T-helper 2 cell treated with Interferon-gamma antibody and Interleukin-4, amounts not matched to agents 5 μg/mL and 100 μg/mL, for 36 hours (primary cell): ENCODE results near the gene SCML2.
"Not testable (repeated sequence)": the region's sequence is repeated elsewhere in the genome, so short reads cannot be mapped to it uniquely, and the experiment has no call there.

Experiments used
- DNase-seq: peaks from one replicate; pipeline ENCODE4 v3.0.0; 2021; ENCODE audit warnings: low spot score
- H3K27ac Mint-ChIP-seq: one replicate; pipeline ENCODE4 v1.8.0; 2021; ENCODE audit warnings: mild to moderate bottlenecking, mixed read lengths
- H3K27me3 Mint-ChIP-seq: one replicate; pipeline ENCODE4 v1.8.0; 2021; ENCODE audit warnings: low read depth, mixed read lengths
- H3K36me3 Mint-ChIP-seq: one replicate; pipeline ENCODE4 v1.8.0; 2021; ENCODE audit warnings: low read depth, mixed read lengths
- H3K4me1 Mint-ChIP-seq: one replicate; pipeline ENCODE4 v1.8.0; 2021; ENCODE audit warnings: low read depth, mixed read lengths
- H3K4me3 Mint-ChIP-seq: one replicate; pipeline ENCODE4 v1.8.0; 2022; ENCODE audit warnings: mild to moderate bottlenecking, moderate library complexity, mixed read lengths
- H3K9me3 Mint-ChIP-seq: one replicate; pipeline ENCODE4 v1.8.0; 2021; ENCODE audit warnings: mixed read lengths

The SCML2 gene

DNA sequence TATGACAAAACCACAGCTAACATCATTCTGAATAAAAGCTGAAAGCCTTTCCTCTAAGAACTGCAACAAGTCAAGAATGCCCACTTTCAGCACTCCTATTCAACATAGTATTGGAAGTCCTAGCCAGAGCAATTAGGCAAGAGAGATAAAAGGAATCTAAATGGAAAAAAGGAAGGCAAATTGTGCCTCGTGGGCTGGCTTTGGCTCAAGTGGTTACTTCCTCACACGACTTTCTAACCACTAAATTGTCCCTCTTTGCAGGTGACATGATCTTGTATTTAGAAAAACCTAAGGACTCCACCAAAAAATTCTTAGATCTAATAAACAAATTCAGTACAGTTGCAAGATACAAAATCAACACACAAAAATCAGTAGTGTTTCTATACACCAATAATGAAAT lies 57.2 kb downstream of the SCML2 start:
- H3K36me3 Mint-ChIP-seq: no peaks in the 10 kb centered on the region
- H3K27ac Mint-ChIP-seq: no peak overlapping the region
- H3K9me3 Mint-ChIP-seq: peaks cover 17% of the 10 kb centered on the region
- no peak overlapping the region for H3K4me3 Mint-ChIP-seq
- no peaks in the 10 kb centered on the region for H3K27me3 Mint-ChIP-seq
- DNase-seq: no peak
- H3K4me1 Mint-ChIP-seq: no peaks in the 10 kb centered on the region

DNA sequence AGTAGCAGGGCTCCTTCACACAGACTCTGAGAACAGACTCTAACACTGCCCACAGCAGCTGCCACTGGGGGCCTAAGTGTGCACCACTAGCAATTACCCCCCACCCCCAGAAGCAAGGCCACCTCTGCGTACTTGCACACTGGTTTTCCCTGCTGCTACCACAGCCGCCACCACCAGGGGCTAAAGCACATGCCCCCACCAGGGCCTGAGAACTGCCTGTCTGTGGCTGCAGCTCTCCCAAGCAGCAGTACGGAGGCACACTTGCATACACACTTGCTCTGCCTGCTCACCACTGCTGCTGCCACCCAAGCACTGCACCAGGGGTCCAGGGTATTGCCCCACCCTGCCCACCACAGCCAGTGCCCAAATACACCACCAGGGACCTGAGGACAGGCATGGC lies 59.6 kb downstream of the SCML2 start:
- no peak overlapping the region for H3K27ac Mint-ChIP-seq
- no peaks in the 10 kb centered on the region for H3K36me3 Mint-ChIP-seq
- H3K27me3 Mint-ChIP-seq: no peaks in the 10 kb centered on the region
- H3K9me3 Mint-ChIP-seq: peaks cover 17% of the 10 kb centered on the region
- DNase-seq: no peak
- H3K4me1 Mint-ChIP-seq: no peaks in the 10 kb centered on the region
- no peak overlapping the region for H3K4me3 Mint-ChIP-seq

DNA sequence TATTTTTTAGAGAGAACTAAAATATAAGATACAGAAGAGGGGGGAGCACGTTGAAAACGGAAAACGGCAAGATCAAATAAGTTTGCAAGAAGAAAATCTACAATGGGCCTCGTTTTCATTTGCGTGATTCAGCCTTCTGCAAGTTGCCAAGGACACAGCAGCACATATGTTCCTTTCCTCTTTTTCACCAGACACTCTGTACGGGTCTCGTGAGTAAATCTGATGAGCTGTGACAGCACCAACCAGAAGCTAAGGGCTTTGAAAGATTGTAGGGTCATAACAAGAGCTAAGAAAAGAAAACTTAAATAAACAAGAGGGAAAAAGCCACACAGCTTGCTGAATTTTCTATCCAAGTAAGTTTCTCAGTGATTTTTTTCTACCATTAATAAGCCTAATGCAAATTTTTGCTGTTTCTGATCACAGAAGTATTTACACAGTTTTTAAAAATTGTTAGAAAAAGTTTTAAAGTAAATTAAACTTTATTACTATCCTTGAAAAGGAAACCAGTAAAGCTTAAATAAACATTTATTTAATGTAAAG lies 63.4 kb downstream of the SCML2 start:
- H3K9me3 Mint-ChIP-seq: peaks cover 5% of the 10 kb centered on the region

DNA sequence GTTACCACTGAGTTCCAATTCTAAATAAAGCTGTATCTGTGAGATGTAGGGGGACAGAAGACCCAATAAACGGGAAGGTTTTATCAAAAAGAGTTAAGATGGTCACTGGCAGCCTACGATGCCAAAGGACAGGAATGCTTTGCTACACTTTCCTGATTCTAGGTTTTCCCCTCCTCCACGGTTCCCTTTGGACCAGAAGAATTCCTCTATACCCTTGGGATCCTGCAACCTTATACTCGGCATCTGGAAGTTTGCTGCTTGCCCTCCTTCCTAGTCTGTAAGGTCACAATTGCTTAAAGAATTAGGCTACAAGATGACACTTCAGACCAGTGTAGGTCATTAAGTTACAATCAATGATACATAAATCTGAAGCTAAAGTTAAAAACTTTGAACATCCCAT lies 64.3 kb downstream of the SCML2 start:
- Mint-ChIP-seq H3K9me3 (no peaks in the 10 kb centered on the region), H3K27ac (no peak overlapping the region), H3K4me3 (no peak overlapping the region), H3K4me1 (no peaks in the 10 kb centered on the region), H3K27me3 (no peaks in the 10 kb centered on the region), H3K36me3 (no peaks in the 10 kb centered on the region)
- no peak for DNase-seq

More for the DNA sequence above, 63.4 kb downstream of the SCML2 start:
- H3K4me3 Mint-ChIP-seq: no peak overlapping the region
- no peaks in the 10 kb centered on the region for H3K36me3 Mint-ChIP-seq
- H3K27ac Mint-ChIP-seq: no peak overlapping the region
- H3K27me3 Mint-ChIP-seq: no peaks in the 10 kb centered on the region
- DNase-seq: no peak
- H3K4me1 Mint-ChIP-seq: no peaks in the 10 kb centered on the region

DNA sequence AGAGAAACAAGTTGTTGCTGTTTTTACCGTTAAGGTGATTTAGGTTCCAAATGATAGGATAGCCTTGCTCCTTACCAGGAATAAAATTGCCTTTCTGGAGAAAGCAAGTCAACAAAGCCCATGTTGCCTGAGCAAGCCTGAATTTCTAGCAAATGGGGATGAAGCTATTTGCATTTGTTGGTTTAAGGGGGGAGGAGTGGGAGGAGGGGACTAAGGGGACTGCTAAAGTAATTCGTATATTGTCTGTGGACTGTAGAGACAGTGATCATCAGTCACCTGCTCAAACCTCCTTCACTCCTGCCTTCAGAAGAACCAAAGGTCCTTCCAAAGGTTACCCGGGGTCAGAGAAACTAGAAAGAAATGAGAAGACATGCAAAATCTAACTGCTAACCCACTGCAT lies 65.8 kb downstream of the SCML2 start:
- Mint-ChIP-seq H3K4me3 (no peak overlapping the region), H3K36me3 (no peaks in the 10 kb centered on the region)

DNA sequence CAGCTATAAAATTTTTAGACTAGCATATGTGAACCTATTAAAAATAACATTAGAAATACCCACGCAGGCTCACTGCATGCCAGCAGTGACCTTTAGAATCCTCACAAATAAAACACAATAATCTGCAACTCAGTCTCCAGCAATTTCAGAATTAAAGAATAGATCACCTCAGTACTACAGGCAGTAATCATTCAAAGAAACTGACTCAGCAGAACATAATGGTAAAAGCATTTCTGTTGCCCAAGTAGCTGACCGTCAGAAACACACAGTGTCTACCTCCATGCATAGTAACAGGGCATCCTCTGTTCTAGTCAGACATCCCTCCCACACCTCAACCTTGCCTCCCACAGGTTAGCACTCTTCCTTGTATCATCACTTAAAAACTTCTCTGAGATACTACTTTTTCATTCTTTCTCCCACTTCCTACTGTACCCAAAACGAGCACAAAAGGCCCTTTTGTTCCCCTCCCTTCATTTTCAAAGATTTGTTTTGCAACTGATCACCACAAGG lies 68.1 kb downstream of the SCML2 start:
- Mint-ChIP-seq H3K27me3 (no peaks in the 10 kb centered on the region), H3K36me3 (no peaks in the 10 kb centered on the region), H3K27ac (no peak overlapping the region), H3K9me3 (no peaks in the 10 kb centered on the region), H3K4me3 (no peak overlapping the region), H3K4me1 (no peaks in the 10 kb centered on the region)
- no peak for DNase-seq

More for the DNA sequence above, 65.8 kb downstream of the SCML2 start:
- no peak for DNase-seq
- H3K27me3 Mint-ChIP-seq: no peaks in the 10 kb centered on the region
- H3K9me3 Mint-ChIP-seq: no peaks in the 10 kb centered on the region
- no peak overlapping the region for H3K27ac Mint-ChIP-seq
- no peaks in the 10 kb centered on the region for H3K4me1 Mint-ChIP-seq

DNA sequence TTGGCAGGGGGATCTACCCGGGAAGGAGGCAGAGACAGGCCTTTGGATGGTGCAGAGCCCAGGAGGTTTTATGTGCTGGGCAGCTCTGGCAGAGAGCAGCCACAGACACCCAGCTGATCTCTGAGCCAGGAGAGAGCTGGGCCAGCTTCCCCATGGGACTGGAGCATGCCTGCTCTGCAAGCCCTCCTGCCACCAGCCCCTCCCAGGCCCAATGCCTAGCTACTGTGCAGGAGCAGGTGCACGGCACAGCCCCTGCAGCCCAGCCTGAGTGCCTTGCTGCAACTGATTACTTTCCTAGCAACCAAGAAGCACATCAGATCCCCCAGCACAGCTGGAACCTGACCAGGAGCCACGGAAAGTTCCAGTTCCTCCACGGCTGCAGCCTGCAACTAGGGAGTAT lies 76.0 kb downstream of the SCML2 start:
- peaks cover 11% of the 10 kb centered on the region for H3K9me3 Mint-ChIP-seq
- DNase-seq: no peak
- H3K27me3 Mint-ChIP-seq: no peaks in the 10 kb centered on the region
- no peaks in the 10 kb centered on the region for H3K36me3 Mint-ChIP-seq
- H3K27ac Mint-ChIP-seq: no peak overlapping the region
- no peaks in the 10 kb centered on the region for H3K4me1 Mint-ChIP-seq
- no peak overlapping the region for H3K4me3 Mint-ChIP-seq

DNA sequence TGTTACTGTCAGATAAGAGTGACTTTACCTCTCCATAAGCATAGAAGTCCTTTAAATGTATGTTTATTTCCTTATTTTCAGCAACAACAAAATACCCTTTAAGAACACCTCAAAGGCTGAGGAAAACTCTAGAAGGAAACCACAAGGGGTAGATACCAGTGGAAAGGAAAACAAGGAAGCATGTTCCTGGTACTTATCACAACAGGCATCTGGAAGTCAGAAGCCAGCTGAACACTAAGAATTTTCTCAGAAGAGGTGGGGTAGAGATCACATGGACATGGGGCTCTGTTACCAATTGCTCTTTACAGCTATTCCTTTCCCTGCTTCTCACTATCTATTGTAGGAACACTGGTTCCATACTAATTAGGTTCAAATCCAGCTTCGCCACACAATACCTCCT lies 82.3 kb downstream of the SCML2 start:
- no peak overlapping the region for H3K27ac Mint-ChIP-seq
- no peaks in the 10 kb centered on the region for H3K27me3 Mint-ChIP-seq
- H3K4me3 Mint-ChIP-seq: no peak overlapping the region
- no peak for DNase-seq
- no peaks in the 10 kb centered on the region for H3K36me3 Mint-ChIP-seq
- peaks cover 8% of the 10 kb centered on the region for H3K9me3 Mint-ChIP-seq
- no peaks in the 10 kb centered on the region for H3K4me1 Mint-ChIP-seq

DNA sequence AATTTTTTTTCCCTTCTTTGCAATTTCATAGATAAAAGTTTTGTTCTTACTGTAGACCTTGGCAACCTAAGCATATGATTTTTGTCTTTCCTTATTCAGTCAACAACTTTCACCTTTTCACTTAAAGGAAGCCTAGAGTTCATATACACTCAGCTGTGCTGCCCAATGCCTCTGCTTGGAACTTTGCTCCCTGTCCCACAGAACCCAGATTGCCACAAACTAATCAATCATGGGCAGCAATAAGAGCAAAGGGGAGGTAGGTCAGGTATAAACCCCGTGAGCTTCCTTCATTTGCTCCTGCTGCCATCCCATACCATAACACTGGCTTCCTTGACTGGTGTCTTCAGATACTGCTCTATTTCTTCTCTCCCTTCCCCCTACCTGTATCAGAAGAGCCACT lies 82.8 kb downstream of the SCML2 start:
- Mint-ChIP-seq H3K27me3 (no peaks in the 10 kb centered on the region), H3K27ac (no peak overlapping the region), H3K4me3 (no peak overlapping the region), H3K4me1 (no peaks in the 10 kb centered on the region), H3K9me3 (peaks cover 8% of the 10 kb centered on the region), H3K36me3 (no peaks in the 10 kb centered on the region)
- no peak for DNase-seq

DNA sequence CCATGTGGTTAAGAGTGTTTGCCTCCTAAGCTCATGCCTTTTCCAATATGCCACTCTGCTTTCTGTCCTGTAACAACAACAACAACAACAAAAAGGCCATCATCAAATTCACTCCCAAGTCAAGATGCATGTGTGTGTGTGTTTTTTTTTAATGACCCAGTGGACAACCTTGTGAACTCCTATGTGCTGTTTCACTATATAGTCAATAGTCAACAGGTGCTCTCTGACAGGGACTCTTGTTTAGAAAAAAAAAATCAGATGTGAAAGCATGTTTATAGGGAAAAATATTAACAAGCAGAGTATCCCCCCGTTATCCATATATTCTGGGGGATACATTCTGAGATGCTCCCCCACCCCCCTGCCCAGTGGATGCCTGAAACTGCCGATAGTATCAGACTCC lies 83.2 kb downstream of the SCML2 start:
- H3K9me3 Mint-ChIP-seq: peaks cover 8% of the 10 kb centered on the region
- DNase-seq: no peak
- no peaks in the 10 kb centered on the region for H3K4me1 Mint-ChIP-seq
- no peaks in the 10 kb centered on the region for H3K36me3 Mint-ChIP-seq
- no peak overlapping the region for H3K27ac Mint-ChIP-seq
- H3K4me3 Mint-ChIP-seq: no peak overlapping the region
- no peaks in the 10 kb centered on the region for H3K27me3 Mint-ChIP-seq

DNA sequence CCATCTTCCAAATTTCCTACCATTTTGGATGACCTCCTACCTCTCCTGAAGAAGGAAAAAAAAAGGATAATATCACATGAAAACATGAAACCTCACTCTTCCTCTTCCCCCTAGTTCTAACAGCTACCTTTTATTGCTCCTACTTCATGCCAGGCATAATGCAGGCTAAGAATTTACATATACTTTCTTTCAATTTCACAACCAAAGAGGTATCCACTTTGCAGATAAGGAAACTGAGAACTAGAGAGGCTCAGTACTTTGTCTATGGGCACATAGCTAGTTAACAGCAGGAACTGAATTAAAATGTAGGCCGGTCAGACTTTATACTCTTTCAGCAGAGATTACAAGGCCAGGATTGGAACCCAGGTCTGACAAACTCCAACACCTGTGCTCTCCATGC lies 99.4 kb downstream of the SCML2 start:
- Mint-ChIP-seq H3K27me3 (no peaks in the 10 kb centered on the region), H3K27ac (no peak overlapping the region), H3K4me1 (no peaks in the 10 kb centered on the region), H3K4me3 (no peak overlapping the region), H3K36me3 (no peaks in the 10 kb centered on the region), H3K9me3 (no peaks in the 10 kb centered on the region)
- no peak for DNase-seq

DNA sequence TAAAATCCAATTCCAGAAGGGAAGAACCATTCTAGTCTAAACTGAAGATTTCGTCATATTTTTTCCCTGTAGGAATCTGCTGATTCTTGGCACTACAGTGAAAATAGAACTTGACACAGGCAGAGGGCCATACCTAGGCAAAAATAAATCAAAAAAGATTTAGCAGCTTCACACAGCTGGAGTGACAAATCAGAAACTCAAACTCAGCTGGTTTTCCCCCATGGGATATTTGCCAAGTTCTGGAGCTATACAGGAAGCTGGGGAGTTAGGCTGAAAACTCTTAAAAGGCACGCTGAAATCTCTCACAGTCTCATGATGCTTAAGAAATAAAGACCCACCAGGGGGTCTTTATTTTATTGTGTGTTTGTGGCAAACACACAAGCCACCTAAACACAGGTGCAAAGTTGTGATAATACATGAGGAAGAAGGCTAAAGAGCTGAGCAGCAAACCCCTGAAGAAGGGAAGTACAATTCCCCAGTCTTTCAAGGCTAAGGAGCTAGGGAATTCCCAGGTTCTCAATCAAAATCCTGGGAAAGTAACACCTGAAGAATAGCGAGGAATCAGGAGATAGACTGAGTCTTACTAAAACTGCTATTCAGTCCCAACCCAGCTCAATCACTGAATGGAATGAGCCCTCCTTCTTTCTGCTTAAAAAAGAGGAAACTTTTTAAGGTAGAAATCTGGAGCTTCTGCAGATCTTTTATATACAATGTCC lies 101.7 kb downstream of the SCML2 start:
- no peak for DNase-seq
- Mint-ChIP-seq H3K36me3 (no peaks in the 10 kb centered on the region), H3K27me3 (no peaks in the 10 kb centered on the region), H3K9me3 (no peaks in the 10 kb centered on the region), H3K4me1 (no peaks in the 10 kb centered on the region), H3K27ac (no peak overlapping the region), H3K4me3 (no peak overlapping the region)

DNA sequence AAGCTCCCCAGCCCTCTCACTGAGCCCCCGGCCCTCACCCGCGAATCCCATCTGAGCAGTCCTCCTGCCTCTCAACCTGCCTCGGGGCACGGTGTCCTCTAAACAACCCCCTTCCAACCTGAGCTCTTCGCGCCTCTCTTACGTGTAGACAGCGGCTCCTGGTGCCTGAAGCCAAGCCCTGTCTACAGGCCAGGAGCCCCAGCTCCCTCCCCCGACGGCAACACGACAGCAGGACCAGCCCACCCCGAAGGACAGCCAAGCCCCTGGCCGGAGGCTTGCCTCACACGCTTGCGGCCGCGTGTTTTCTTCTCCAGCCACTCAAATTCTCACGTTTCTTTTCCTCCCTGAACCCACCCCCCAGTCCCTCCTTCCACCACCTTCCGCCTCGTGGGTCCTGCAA lies 124.8 kb downstream of the SCML2 start:
- H3K4me3 Mint-ChIP-seq: not testable (repeated sequence)

DNA sequence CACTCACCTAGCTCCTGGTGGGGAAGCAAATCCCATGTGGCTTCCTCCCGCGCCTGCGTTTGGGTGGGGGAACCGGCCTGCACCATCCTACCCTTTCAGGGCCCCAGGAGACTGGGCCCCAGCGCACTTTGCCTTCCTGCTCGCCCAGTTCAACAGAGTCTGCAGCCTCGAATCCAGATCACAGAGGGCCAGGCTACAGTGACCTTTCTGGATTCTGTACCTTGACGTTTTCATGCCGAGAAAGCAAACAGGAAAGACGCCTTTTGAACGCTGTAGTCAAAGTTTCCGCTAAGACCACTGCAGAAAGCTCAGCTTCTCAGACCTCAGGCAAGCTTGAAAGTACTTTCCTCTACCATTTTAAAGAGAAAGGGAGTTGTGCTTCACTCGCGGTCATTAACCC lies 126.4 kb downstream of the SCML2 start:
- Mint-ChIP-seq H3K4me3 (no peak overlapping the region), H3K36me3 (no peaks in the 10 kb centered on the region), H3K4me1 (no peaks in the 10 kb centered on the region), H3K27ac (no peak overlapping the region), H3K27me3 (no peaks in the 10 kb centered on the region), H3K9me3 (no peaks in the 10 kb centered on the region)
- no peak for DNase-seq

More for the DNA sequence above, 124.8 kb downstream of the SCML2 start:
- DNase-seq, H3K4me1 Mint-ChIP-seq, H3K9me3 Mint-ChIP-seq, H3K27me3 Mint-ChIP-seq, H3K27ac Mint-ChIP-seq, H3K36me3 Mint-ChIP-seq: not testable (repeated sequence)

DNA sequence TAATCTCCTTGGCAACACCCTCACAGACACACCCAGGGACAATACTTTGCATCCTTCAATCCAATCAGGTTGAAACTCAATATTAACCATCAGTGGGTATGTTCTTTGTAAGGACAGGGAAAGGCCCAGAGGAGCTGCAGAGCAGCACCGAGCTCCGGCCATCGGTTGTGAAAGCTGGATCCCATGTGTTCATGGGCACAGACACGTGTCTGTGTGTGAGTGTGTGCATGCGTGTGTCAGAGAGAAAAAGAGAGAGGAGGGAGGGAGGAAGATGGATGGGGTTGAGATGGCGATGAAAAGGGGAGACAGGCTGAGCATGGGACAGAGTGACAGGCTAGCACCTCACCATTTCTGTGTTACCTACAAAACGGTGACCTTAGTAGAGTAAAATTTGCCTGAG lies 127.0 kb downstream of the SCML2 start:
- Mint-ChIP-seq H3K27me3 (no peaks in the 10 kb centered on the region), H3K4me1 (no peaks in the 10 kb centered on the region), H3K9me3 (no peaks in the 10 kb centered on the region), H3K4me3 (no peak overlapping the region), H3K36me3 (no peaks in the 10 kb centered on the region), H3K27ac (no peak overlapping the region)
- DNase-seq: no peak
